Ovary (tissue), 3 donors: ENCODE measurements around the gene TSBP1.

ENCODE experiments used
- EP300 ChIP-seq: sonication (generic); formaldehyde crosslinking; IDR thresholded peaks from one replicate; pipeline ENCODE4 v1.6.1; 2017; ENCODE audit warnings: antibody characterized with exemption
- POLR2A ChIP-seq: fragments of 450-650 bp; IDR thresholded peaks from one replicate; pipeline ENCODE4 v1.6.1; 2017; ENCODE audit warnings: antibody characterized with exemption, mild to moderate bottlenecking, moderate library complexity
- TF ChIP-seq, protein P1 (sequence below), 3 donors: fragments of 450-650 bp in 2 of 3; fragments of 200-600 bp in 1 of 3; IDR thresholded peaks; one replicate each; pipeline versions ENCODE4 v1.5.1 to v1.8.0; 2016 to 2022; ENCODE audit warnings: antibody characterized with exemption in 3 of 3, mild to moderate bottlenecking in 1 of 3
- donor health status: DM: no; HTN: no; CAD: no.

DNA sequence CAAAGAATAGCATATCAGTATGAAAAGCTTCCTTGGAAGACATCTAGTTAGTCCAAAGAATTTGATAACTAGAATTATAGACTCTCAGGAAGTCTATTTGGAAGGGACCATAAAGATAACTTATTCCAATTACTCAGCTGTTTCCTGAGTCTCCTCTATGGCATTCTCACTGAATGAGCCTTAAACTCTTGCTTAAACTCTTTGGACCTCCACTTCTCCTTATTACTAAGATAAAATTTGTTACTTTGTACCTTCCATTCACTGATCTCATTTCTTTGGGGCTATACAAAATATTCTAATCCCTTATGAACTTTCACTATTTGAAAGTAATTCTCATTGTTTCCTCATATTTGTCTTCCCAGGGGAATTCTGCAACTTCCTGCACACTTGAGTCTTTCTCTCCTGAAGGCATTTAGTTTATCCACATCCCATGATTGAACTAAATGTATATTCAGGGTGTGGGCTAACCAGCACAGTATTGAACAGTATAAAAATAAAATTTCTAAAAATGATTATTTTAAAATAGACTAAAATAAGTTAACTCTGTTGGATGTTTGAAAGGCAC is 80.7 kb downstream of the TSBP1 start:
- TF ChIP-seq, protein P1, sequence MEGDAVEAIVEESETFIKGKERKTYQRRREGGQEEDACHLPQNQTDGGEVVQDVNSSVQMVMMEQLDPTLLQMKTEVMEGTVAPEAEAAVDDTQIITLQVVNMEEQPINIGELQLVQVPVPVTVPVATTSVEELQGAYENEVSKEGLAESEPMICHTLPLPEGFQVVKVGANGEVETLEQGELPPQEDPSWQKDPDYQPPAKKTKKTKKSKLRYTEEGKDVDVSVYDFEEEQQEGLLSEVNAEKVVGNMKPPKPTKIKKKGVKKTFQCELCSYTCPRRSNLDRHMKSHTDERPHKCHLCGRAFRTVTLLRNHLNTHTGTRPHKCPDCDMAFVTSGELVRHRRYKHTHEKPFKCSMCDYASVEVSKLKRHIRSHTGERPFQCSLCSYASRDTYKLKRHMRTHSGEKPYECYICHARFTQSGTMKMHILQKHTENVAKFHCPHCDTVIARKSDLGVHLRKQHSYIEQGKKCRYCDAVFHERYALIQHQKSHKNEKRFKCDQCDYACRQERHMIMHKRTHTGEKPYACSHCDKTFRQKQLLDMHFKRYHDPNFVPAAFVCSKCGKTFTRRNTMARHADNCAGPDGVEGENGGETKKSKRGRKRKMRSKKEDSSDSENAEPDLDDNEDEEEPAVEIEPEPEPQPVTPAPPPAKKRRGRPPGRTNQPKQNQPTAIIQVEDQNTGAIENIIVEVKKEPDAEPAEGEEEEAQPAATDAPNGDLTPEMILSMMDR (IDR thresholded peaks at IDR 0.05): no peak
- TF ChIP-seq POLR2A (no peak), EP300 (no peak)
